ENCODE measurements around the gene MRPS12. TPM values are rescaled to one million over a fixed set of nuclear protein-coding genes. Genes with fewer than 3 reads are reported as not detected.

MRPS12 gene
- polyA plus RNA-seq, 3 donors = 17.2 to 81.5 (median 73.0) TPM

DNA sequence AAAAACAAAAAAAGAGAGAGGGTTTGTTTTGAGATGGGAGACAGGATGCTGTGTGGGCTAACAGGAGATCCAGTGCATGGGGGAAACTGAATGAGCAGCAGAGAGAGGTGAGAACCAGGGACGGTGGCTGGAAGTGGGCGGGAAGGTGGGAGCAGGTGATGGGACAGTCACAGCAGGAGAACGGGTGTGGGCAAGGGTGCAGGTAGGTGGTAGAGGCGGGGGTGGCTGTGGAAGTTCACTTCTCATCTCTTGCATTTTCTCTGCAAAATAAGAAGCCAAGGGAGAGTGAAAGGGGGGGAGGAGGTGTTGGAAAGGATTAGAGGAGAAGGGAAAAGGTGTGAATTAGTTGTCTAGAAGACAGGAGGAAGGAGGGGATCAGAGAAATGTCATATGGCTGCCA is 22.9 kb downstream of the MRPS12 start:
- Mint-ChIP-seq H3K27me3 (ENCODE audit: low read depth in 3 of 3) (peaks cover 28 to 45% (median 42%) of the 10 kb centered on the region in 3 donors), H3K4me3 (no peak overlapping the region)

DNA sequence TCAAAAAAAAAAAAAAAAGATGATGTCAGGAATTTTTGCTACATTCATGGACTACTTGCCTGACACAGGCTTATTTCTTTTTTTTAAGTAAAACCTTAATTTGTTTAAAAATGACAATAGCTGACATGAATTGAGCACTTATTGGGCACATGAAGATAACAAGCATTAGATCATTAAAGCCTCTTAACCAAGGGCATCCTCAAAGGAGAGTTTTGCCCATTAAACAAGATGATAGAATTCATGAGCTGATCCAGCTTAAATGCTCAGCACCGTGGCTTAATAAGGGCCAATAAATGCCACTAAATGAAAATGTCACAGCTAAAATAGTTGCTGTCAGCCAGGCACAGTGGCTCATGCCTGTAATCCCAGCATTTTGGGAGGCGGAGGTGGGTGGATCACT is 25.5 kb downstream of the MRPS12 start:
- Mint-ChIP-seq H3K27me3 (ENCODE audit: low read depth in 3 of 3) (peaks cover 11 to 26% (median 18%) of the 10 kb centered on the region in 3 donors), H3K4me3 (no peak overlapping the region), H3K27ac (no peak overlapping the region), H3K9me3 (peaks cover 0 to 7% (median 0%) of the 10 kb centered on the region in 7 donors), H3K36me3 (no peaks in the 10 kb centered on the region), H3K4me1 (peaks cover 2% of the 10 kb centered on the region)
- Histone ChIP-seq H3K79me2 (ENCODE audit: insufficient read depth, low read length) (no peaks in the 10 kb centered on the region), H3K27me3 (ENCODE audit: control insufficient read depth in 2 of 2, insufficient read depth in 2 of 2, low read length in 2 of 2) (peaks cover 0 to under 1% of the 10 kb centered on the region in 2 donors), H4K20me1 (ENCODE audit: insufficient read depth, low read length) (no peaks in the 10 kb centered on the region), H3K36me3 (replicated peaks in 1 of 2; ENCODE audit: control insufficient read depth in 1 of 2, insufficient read depth in 2 of 2, low read length in 2 of 2) (no peaks in the 10 kb centered on the region), H3K4me2 (replicated peaks; ENCODE audit: extremely low read depth, low read length, poor library complexity, severe bottlenecking) (no peak overlapping the region), H3K4me1 (ENCODE audit: control insufficient read depth in 1 of 2, insufficient read depth in 2 of 2, low read length in 2 of 2) (no peaks in the 10 kb centered on the region), H3K9ac (ENCODE audit: insufficient read depth, low read length, poor library complexity, severe bottlenecking) (no peak overlapping the region), H3K9me3 (replicated peaks in 1 of 2; ENCODE audit: control insufficient read depth in 1 of 2, insufficient read depth in 1 of 2, low read length in 2 of 2) (no peaks in the 10 kb centered on the region), H3K27ac (ENCODE audit: low read depth in 1 of 2, low read length in 2 of 2) (no peak overlapping the region), H3K4me3 (replicated peaks in 1 of 3; ENCODE audit: low read depth in 2 of 3, low read length in 3 of 3) (no peak overlapping the region), H2AFZ (ENCODE audit: insufficient read depth, low read depth, low read length, poor library complexity, severe bottlenecking) (no peak overlapping the region)
- WGBS (ENCODE audit: insufficient coverage) = 60% methylated on average over 1 of the region's 2 CpGs
- no peak for DNase-seq
- TF ChIP-seq, protein P1, sequence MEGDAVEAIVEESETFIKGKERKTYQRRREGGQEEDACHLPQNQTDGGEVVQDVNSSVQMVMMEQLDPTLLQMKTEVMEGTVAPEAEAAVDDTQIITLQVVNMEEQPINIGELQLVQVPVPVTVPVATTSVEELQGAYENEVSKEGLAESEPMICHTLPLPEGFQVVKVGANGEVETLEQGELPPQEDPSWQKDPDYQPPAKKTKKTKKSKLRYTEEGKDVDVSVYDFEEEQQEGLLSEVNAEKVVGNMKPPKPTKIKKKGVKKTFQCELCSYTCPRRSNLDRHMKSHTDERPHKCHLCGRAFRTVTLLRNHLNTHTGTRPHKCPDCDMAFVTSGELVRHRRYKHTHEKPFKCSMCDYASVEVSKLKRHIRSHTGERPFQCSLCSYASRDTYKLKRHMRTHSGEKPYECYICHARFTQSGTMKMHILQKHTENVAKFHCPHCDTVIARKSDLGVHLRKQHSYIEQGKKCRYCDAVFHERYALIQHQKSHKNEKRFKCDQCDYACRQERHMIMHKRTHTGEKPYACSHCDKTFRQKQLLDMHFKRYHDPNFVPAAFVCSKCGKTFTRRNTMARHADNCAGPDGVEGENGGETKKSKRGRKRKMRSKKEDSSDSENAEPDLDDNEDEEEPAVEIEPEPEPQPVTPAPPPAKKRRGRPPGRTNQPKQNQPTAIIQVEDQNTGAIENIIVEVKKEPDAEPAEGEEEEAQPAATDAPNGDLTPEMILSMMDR (IDR thresholded peaks at IDR 0.05) = no peak
- intact Hi-C loops (cut with micrococcal nuclease) = no loop called here

More for the DNA sequence above, 22.9 kb downstream of the MRPS12 start:
- peaks cover 0 to 14% (median 8%) of the 10 kb centered on the region in 7 donors for H3K9me3 Mint-ChIP-seq
- 92% methylated on average over 2 of the region's 4 CpGs for WGBS (ENCODE audit: insufficient coverage)
- Histone ChIP-seq H3K27me3 (ENCODE audit: control insufficient read depth in 2 of 2, insufficient read depth in 2 of 2, low read length in 2 of 2) (peaks cover 0 to 14% of the 10 kb centered on the region in 2 donors), H3K36me3 (replicated peaks in 1 of 2; ENCODE audit: control insufficient read depth in 1 of 2, insufficient read depth in 2 of 2, low read length in 2 of 2) (no peaks in the 10 kb centered on the region), H3K4me3 (replicated peaks in 1 of 3; ENCODE audit: low read depth in 2 of 3, low read length in 3 of 3) (no peak overlapping the region), H2AFZ (ENCODE audit: insufficient read depth, low read depth, low read length, poor library complexity, severe bottlenecking) (no peak overlapping the region), H3K9ac (ENCODE audit: insufficient read depth, low read length, poor library complexity, severe bottlenecking) (no peak overlapping the region), H3K4me2 (replicated peaks; ENCODE audit: extremely low read depth, low read length, poor library complexity, severe bottlenecking) (no peak overlapping the region), H3K27ac (ENCODE audit: low read depth in 1 of 2, low read length in 2 of 2) (no peak overlapping the region), H3K4me1 (ENCODE audit: control insufficient read depth in 1 of 2, insufficient read depth in 2 of 2, low read length in 2 of 2) (peaks cover 7 to 10% of the 10 kb centered on the region in 2 donors), H4K20me1 (ENCODE audit: insufficient read depth, low read length) (no peaks in the 10 kb centered on the region), H3K9me3 (replicated peaks in 1 of 2; ENCODE audit: control insufficient read depth in 1 of 2, insufficient read depth in 1 of 2, low read length in 2 of 2) (no peaks in the 10 kb centered on the region), H3K79me2 (ENCODE audit: insufficient read depth, low read length) (no peaks in the 10 kb centered on the region)
- peaks cover 11% of the 10 kb centered on the region for H3K4me1 Mint-ChIP-seq
- H3K27ac Mint-ChIP-seq = no peak overlapping the region
- H3K36me3 Mint-ChIP-seq = no peaks in the 10 kb centered on the region
- TF ChIP-seq, protein P1 (IDR thresholded peaks at IDR 0.05) = no peak
- intact Hi-C loops (cut with micrococcal nuclease) = no loop called here
- DNase-seq = no peak
